ENCODE measurements around the gene TSC22D3. TPM values are rescaled to one million over a fixed set of nuclear protein-coding genes. Genes with fewer than 3 reads are reported as not detected.

TSC22D3 gene
- polyA plus RNA-seq, 6 donors from 2014 or later: 962 to 3,491 (median 1,874) TPM

- Mint-ChIP-seq H3K27ac (peak overlapping the region; percentile 86 to 96 (median 94)), H3K36me3 (no peaks in the 10 kb centered on the region), H3K9me3 (peaks cover 0 to 2% (median 0%) of the 10 kb centered on the region in 7 donors), H3K27me3 (no peaks in the 10 kb centered on the region), H3K4me1 (peaks cover 35 to 57% (median 52%) of the 10 kb centered on the region in 3 donors), H3K4me3 (peak overlapping the region; percentile 66 to 91 (median 86))
- peak; percentile 63 for DNase-seq
- peak; percentile 57 to 63 for ATAC-seq (ENCODE audit: low read depth in 2 of 2)
Measured at GRCh38 chrX:107721318-107721717, 54.3 kb downstream of the TSC22D3 start.

GRCh38 chrX:107718156-107718621 lies 57.4 kb downstream of the TSC22D3 start:
- no peaks in the 10 kb centered on the region for H3K27me3 Mint-ChIP-seq
- peak overlapping the region; percentile 99 to 100 (median 100) for H3K27ac Mint-ChIP-seq
- H3K4me1 Mint-ChIP-seq: peaks cover 41 to 75% (median 65%) of the 10 kb centered on the region in 3 donors
- ATAC-seq (ENCODE audit: low read depth in 2 of 2): no peak
- peak; percentile 60 for DNase-seq
- H3K4me3 Mint-ChIP-seq: peak overlapping the region; percentile 75 to 99 (median 88)
- H3K9me3 Mint-ChIP-seq: peaks cover 0 to 2% (median 0%) of the 10 kb centered on the region in 7 donors
- H3K36me3 Mint-ChIP-seq: peaks cover 0 to 4% of the 10 kb centered on the region in 2 donors

GRCh38 chrX:107716816-107717700 lies 58.5 kb downstream of the TSC22D3 start:
- H3K36me3 Mint-ChIP-seq: peaks cover 0 to 4% of the 10 kb centered on the region in 2 donors
- peaks cover 51 to 84% (median 74%) of the 10 kb centered on the region in 3 donors for H3K4me1 Mint-ChIP-seq
- H3K4me3 Mint-ChIP-seq: peak overlapping the region; percentile 80 to 99 (median 93)
- peak overlapping the region; percentile 99 to 100 (median 100) for H3K27ac Mint-ChIP-seq
- DNase-seq: peak; percentile 89
- peaks cover 0 to 2% (median 0%) of the 10 kb centered on the region in 7 donors for H3K9me3 Mint-ChIP-seq
- peak; percentile 56 to 63 for ATAC-seq (ENCODE audit: low read depth in 2 of 2)
- no peaks in the 10 kb centered on the region for H3K27me3 Mint-ChIP-seq

GRCh38 chrX:107716118-107716684 lies 59.4 kb downstream of the TSC22D3 start:
- DNase-seq (no peak), ATAC-seq (ENCODE audit: low read depth in 2 of 2) (no peak)
- peak overlapping the region; percentile 93 to 100 (median 99) for H3K27ac Mint-ChIP-seq
- peaks cover 0 to 2% (median 0%) of the 10 kb centered on the region in 7 donors for H3K9me3 Mint-ChIP-seq
- peak overlapping the region; percentile 80 to 99 (median 93) for H3K4me3 Mint-ChIP-seq
- peaks cover 0 to 4% of the 10 kb centered on the region in 2 donors for H3K36me3 Mint-ChIP-seq
- peaks cover 49 to 83% (median 74%) of the 10 kb centered on the region in 3 donors for H3K4me1 Mint-ChIP-seq
- H3K27me3 Mint-ChIP-seq: no peaks in the 10 kb centered on the region

- peaks cover 48 to 85% (median 76%) of the 10 kb centered on the region in 3 donors for H3K4me1 Mint-ChIP-seq
- H3K9me3 Mint-ChIP-seq: no peaks in the 10 kb centered on the region
- H3K4me3 Mint-ChIP-seq: peak overlapping the region; percentile 80 to 99 (median 90)
- DNase-seq: no peak
- peak overlapping the region; percentile 93 to 100 (median 99) for H3K27ac Mint-ChIP-seq
- no peaks in the 10 kb centered on the region for H3K27me3 Mint-ChIP-seq
- peaks cover 0 to 4% of the 10 kb centered on the region in 2 donors for H3K36me3 Mint-ChIP-seq
- no peak for ATAC-seq (ENCODE audit: low read depth in 2 of 2)
Measured at GRCh38 chrX:107715331-107716117, 60.1 kb downstream of the TSC22D3 start.

DNA sequence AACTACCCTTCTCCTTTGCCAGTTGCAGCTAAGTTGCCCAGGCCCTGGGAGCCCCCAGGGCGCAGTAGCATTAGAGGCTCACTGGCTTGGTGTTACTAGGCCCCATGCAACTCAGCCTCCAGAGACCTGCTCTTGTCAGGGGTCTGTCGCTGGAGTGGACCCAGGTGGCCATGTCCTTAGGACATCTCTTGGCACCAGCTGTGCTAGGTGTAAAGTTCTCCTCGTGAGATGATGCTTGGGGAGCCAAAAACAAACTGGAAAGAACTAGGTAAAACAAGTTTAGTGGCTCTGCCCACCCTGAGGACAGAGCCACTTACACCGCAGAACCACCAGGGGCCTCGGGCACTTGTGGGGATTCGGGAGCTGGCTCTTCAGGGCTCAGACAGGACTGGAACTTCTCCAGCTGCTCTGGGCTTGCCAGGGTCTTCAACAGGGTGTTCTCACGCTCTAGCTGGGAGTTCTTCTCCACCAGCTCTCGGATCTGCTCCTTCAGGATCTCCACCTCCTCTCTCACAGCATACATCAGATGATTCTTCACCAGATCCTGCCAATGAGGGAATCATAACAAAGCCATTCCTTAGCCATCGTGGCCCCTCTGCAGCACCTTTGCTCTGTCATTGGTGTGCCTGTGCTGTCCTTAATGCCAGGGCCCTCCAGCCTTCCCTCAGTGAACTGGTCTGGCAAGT lies 61.2 kb downstream of the TSC22D3 start:
- Mint-ChIP-seq H3K4me3 (peak overlapping the region; percentile 80 to 99 (median 90)), H3K9me3 (no peaks in the 10 kb centered on the region), H3K4me1 (peaks cover 44 to 76% (median 71%) of the 10 kb centered on the region in 3 donors), H3K36me3 (peaks cover 0 to 4% of the 10 kb centered on the region in 2 donors), H3K27ac (peak overlapping the region; percentile 84 to 100 (median 100)), H3K27me3 (no peaks in the 10 kb centered on the region)
- ATAC-seq (ENCODE audit: low read depth in 2 of 2) (no peak), DNase-seq (peak; percentile 36)

DNA sequence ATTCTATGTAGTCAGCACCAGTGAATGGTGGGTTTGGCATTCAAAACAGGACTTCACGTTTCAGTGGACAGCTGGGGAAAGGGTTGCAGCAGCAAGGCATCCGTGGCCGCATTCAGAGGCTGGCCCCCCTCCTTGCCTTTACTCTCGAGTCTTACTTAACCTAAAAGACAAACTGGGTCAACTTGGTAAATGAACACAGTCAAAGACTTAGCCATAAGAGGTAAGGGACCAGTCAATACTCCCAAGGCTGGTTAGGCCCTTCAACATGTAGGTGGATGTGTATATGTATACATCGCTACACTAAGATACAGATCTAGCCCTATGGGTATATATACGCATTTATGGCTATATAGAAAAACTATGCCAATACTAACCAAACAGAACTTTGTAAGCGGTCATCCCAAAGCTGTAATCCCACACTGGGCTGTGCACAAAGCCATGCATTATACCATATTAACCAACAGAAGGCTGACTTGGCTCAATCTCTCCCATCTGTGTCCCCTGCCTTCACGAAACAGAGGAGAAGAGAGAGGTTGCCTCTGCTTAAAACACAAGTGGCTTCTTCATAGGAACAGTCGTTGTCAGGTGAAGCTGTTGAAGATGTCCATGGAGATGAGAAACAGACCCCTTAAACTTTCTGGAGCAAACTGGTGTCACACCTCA lies 61.9 kb downstream of the TSC22D3 start:
- Mint-ChIP-seq H3K27me3 (no peaks in the 10 kb centered on the region), H3K27ac (peak overlapping the region; percentile 84 to 100 (median 100)), H3K4me3 (peak overlapping the region; percentile 80 to 99 (median 90)), H3K9me3 (no peaks in the 10 kb centered on the region), H3K4me1 (peaks cover 41 to 72% (median 64%) of the 10 kb centered on the region in 3 donors), H3K36me3 (peaks cover 0 to 4% of the 10 kb centered on the region in 2 donors)
- peak; percentile 2 for ATAC-seq (ENCODE audit: low read depth in 2 of 2)
- peak; percentile 49 for DNase-seq

- peak overlapping the region; percentile 43 to 99 (median 88) for H3K4me3 Mint-ChIP-seq
- DNase-seq (no peak), ATAC-seq (ENCODE audit: low read depth in 2 of 2) (peak in 1 of 2 donors; percentile 1)
- peaks cover 0 to 4% of the 10 kb centered on the region in 2 donors for H3K36me3 Mint-ChIP-seq
- H3K4me1 Mint-ChIP-seq: peaks cover 40 to 68% (median 62%) of the 10 kb centered on the region in 3 donors
- no peaks in the 10 kb centered on the region for H3K27me3 Mint-ChIP-seq
- H3K9me3 Mint-ChIP-seq: no peaks in the 10 kb centered on the region
- H3K27ac Mint-ChIP-seq: peak overlapping the region; percentile 84 to 100 (median 100)
Measured at GRCh38 chrX:107713203-107713542, 62.4 kb downstream of the TSC22D3 start.

DNA sequence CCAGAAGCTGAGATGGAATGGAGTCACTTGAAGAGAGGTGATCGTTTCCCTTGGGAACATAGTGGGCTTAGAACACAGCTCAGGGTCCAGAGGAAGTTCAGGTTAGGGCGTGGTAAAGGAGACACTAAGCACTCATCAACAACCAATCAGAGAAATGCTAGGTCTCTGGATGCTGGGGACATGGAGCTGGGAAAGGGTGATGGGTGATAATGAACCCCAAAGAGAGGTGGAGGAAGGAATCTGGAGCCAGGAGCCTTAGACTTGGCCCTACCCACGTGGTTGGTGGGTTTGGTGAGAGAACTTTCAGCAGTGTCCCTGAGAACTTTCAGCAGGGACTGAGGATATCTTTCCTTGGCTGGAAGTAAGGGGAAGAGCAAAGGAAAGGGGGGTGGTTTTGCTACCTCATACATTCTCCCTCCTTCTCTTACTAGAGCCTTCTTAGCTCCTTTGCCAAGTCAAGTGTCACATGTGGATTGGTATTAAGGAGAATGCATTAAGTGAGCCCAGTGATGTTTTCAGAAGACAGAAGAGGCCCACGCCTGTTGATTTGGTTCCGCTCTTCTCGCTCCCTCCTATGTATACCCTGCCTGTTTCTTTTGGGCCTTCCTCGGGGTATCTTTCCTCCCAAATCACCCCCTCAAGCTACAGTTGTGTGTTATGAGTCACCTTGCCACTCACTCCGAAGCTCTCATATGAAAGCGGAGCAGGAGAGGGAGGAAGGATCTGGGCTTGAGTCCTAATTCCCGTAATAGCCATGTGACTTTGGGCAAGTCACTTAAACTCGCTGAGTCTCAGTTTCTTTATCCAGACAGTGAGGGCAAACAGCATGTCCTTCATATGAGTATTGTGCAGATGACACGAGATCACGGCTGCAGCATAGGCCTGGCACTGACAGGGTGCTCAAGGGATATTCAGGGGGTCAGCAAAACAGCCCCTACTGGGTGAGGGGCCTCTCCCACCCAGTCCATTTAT lies 63.1 kb downstream of the TSC22D3 start:
- ATAC-seq (ENCODE audit: low read depth in 2 of 2): peak; percentile 17 to 18
- peak; percentile 63 for DNase-seq
- H3K4me1 Mint-ChIP-seq: peaks cover 35 to 61% (median 55%) of the 10 kb centered on the region in 3 donors
- no peaks in the 10 kb centered on the region for H3K27me3 Mint-ChIP-seq
- H3K27ac Mint-ChIP-seq: peak overlapping the region; percentile 84 to 100 (median 100)
- H3K4me3 Mint-ChIP-seq: peak overlapping the region; percentile 31 to 99 (median 70)
- no peaks in the 10 kb centered on the region for H3K9me3 Mint-ChIP-seq
- peaks cover 0 to 4% of the 10 kb centered on the region in 2 donors for H3K36me3 Mint-ChIP-seq

DNA sequence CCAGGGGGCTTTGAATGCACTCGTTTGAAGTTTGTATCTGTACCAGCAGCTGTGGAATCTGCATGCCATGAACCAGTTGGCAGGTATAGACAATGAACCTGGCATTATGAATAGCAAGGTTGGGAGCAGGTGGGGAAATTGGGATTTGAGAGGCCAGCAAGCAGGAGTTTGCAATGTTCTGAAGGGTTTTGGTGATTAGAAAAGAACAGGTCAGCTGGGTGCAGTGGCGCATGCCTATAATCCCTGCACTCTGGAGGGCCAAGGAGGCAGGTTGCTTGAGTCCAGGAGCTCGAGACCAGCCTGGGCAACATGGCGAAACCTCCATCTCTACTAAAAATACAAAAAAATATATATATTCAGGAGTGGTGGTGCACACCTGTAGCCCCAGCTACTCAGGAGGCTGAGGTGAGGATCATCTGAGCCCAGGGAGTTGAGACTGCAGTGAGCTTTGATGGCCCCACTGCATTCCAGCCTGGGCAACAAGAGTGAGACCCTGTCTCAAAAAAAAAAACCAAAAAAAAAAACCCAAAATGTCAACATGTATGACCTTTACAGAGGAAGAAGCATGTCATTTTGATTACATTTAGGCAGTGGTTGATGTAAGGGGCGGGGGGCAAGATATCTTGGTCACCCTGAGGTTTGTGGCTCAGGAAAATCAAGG lies 63.9 kb downstream of the TSC22D3 start:
- DNase-seq (no peak), ATAC-seq (ENCODE audit: low read depth in 2 of 2) (no peak)
- no peaks in the 10 kb centered on the region for H3K27me3 Mint-ChIP-seq

More for the DNA sequence above, 63.9 kb downstream of the TSC22D3 start:
- peaks cover 0 to 4% of the 10 kb centered on the region in 2 donors for H3K36me3 Mint-ChIP-seq
- H3K9me3 Mint-ChIP-seq: peaks cover 0 to 3% (median 0%) of the 10 kb centered on the region in 7 donors
- H3K27ac Mint-ChIP-seq: peak overlapping the region; percentile 99 to 100 (median 100)
- peak overlapping the region; percentile 72 to 99 (median 86) for H3K4me3 Mint-ChIP-seq
- peaks cover 31 to 62% (median 56%) of the 10 kb centered on the region in 3 donors for H3K4me1 Mint-ChIP-seq
